ENCODE data around the gene SLC1A1. TPM values are rescaled to one million over a fixed set of nuclear protein-coding genes. Genes with fewer than 3 reads are reported as not detected.

The SLC1A1 gene
- total and polyA plus RNA-seq, 4 donors = 5.1 to 13.8 (median 5.4) TPM

GRCh38 chr9:4615251-4615650, 125.0 kb downstream of the SLC1A1 start:
- DNase-seq = no peak
- 71 to 81% methylated on average over 4 of the region's 4 CpGs for WGBS, 2 donors
- H3K4me1 ChIP-seq (ENCODE audit: control insufficient read depth in 5 of 5, insufficient read depth in 5 of 5, low read length in 5 of 5) = no peaks in the 10 kb centered on the region
- no peak overlapping the region for H3K9ac ChIP-seq (ENCODE audit: insufficient read depth in 1 of 2, low read length in 2 of 2)
- H3K9me3 ChIP-seq (ENCODE audit: control insufficient read depth in 4 of 4, insufficient read depth in 3 of 4, low read length in 3 of 4) = no peaks in the 10 kb centered on the region
- no peak overlapping the region for H3K4me3 ChIP-seq
- H3K36me3 ChIP-seq (ENCODE audit: control insufficient read depth in 4 of 4, insufficient read depth in 4 of 4, low read length in 4 of 4) = peaks cover 0 to 2% (median 0%) of the 10 kb centered on the region in 4 donors
- H3K27ac ChIP-seq (ENCODE audit: low read depth in 1 of 2, low read length in 1 of 2) = no peak overlapping the region
- no peaks in the 10 kb centered on the region for H3K27me3 ChIP-seq (ENCODE audit: control insufficient read depth in 3 of 3, insufficient read depth in 3 of 3, low read length in 2 of 3)
- TF ChIP-seq CTCF (IDR thresholded peaks at IDR 0.05; ENCODE audit: control extremely low read depth, extremely low read depth) = no peak
- ATAC-seq (ENCODE audit: insufficient read depth, low FRiP score) = no peak

DNA sequence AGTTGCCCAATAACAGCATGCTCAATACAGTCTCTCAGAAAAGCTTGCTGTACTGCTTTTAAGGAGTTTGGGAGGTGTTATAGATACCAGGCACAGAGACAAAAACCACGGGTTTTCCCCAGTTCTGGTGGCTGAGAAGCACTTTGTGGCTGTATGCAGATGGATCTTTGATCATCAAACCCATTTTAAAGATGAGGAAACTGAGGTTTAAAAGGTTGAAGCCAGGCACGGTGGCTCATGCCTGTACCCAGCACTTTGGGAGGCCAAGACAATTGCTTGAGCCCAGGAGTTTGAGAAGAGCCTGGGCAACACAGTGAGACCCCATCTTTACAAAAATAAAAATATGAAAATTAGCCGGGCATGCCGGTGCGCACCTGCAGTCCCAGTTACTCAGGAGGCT, 125.5 kb downstream of the SLC1A1 start:
- Histone ChIP-seq H3K4me1 (ENCODE audit: control insufficient read depth in 5 of 5, insufficient read depth in 5 of 5, low read length in 5 of 5) (no peaks in the 10 kb centered on the region), H3K4me3 (no peak overlapping the region), H3K9ac (ENCODE audit: insufficient read depth in 1 of 2, low read length in 2 of 2) (no peak overlapping the region), H3K27me3 (ENCODE audit: control insufficient read depth in 3 of 3, insufficient read depth in 3 of 3, low read length in 2 of 3) (no peaks in the 10 kb centered on the region), H3K36me3 (ENCODE audit: control insufficient read depth in 4 of 4, insufficient read depth in 4 of 4, low read length in 4 of 4) (peaks cover 0 to 2% (median 0%) of the 10 kb centered on the region in 4 donors), H3K27ac (ENCODE audit: low read depth in 1 of 2, low read length in 1 of 2) (no peak overlapping the region), H3K9me3 (ENCODE audit: control insufficient read depth in 4 of 4, insufficient read depth in 3 of 4, low read length in 3 of 4) (no peaks in the 10 kb centered on the region)
- WGBS, 2 donors = 82 to 98% methylated on average over 5 of the region's 5 CpGs
- no peak for TF ChIP-seq CTCF (IDR thresholded peaks at IDR 0.05; ENCODE audit: control extremely low read depth, extremely low read depth)
- DNase-seq = no peak
- no peak for ATAC-seq (ENCODE audit: insufficient read depth, low FRiP score)

- no peak overlapping the region for H3K4me3 ChIP-seq
- no peaks in the 10 kb centered on the region for H3K4me1 ChIP-seq (ENCODE audit: control insufficient read depth in 5 of 5, insufficient read depth in 5 of 5, low read length in 5 of 5)
- peaks cover 0 to 2% (median 0%) of the 10 kb centered on the region in 4 donors for H3K36me3 ChIP-seq (ENCODE audit: control insufficient read depth in 4 of 4, insufficient read depth in 4 of 4, low read length in 4 of 4)
- no peak for DNase-seq
- ATAC-seq (ENCODE audit: insufficient read depth, low FRiP score) = no peak
- H3K9me3 ChIP-seq (ENCODE audit: control insufficient read depth in 4 of 4, insufficient read depth in 3 of 4, low read length in 3 of 4) = no peaks in the 10 kb centered on the region
- H3K27me3 ChIP-seq (ENCODE audit: control insufficient read depth in 3 of 3, insufficient read depth in 3 of 3, low read length in 2 of 3) = no peaks in the 10 kb centered on the region
- H3K9ac ChIP-seq (ENCODE audit: insufficient read depth in 1 of 2, low read length in 2 of 2) = no peak overlapping the region
- 52 to 60% methylated on average over 3 of the region's 3 CpGs for WGBS, 2 donors
- H3K27ac ChIP-seq (ENCODE audit: low read depth in 1 of 2, low read length in 1 of 2) = no peak overlapping the region
- TF ChIP-seq CTCF (IDR thresholded peaks at IDR 0.05; ENCODE audit: control extremely low read depth, extremely low read depth) = no peak
Observed at GRCh38 chr9:4617752-4618151, 127.5 kb downstream of the SLC1A1 start.

GRCh38 chr9:4618700-4619099, 128.4 kb downstream of the SLC1A1 start:
- no peak for ATAC-seq (ENCODE audit: insufficient read depth, low FRiP score)
- WGBS, 2 donors = 64 to 81% methylated on average over 2 of the region's 2 CpGs
- H3K27ac ChIP-seq (ENCODE audit: low read depth in 1 of 2, low read length in 1 of 2) = no peak overlapping the region
- H3K4me1 ChIP-seq (ENCODE audit: control insufficient read depth in 5 of 5, insufficient read depth in 5 of 5, low read length in 5 of 5) = no peaks in the 10 kb centered on the region
- peaks cover 0 to 2% (median 0%) of the 10 kb centered on the region in 4 donors for H3K36me3 ChIP-seq (ENCODE audit: control insufficient read depth in 4 of 4, insufficient read depth in 4 of 4, low read length in 4 of 4)
- TF ChIP-seq CTCF (IDR thresholded peaks at IDR 0.05; ENCODE audit: control extremely low read depth, extremely low read depth) = no peak
- H3K27me3 ChIP-seq (ENCODE audit: control insufficient read depth in 3 of 3, insufficient read depth in 3 of 3, low read length in 2 of 3) = no peaks in the 10 kb centered on the region
- no peaks in the 10 kb centered on the region for H3K9me3 ChIP-seq (ENCODE audit: control insufficient read depth in 4 of 4, insufficient read depth in 3 of 4, low read length in 3 of 4)
- no peak overlapping the region for H3K9ac ChIP-seq (ENCODE audit: insufficient read depth in 1 of 2, low read length in 2 of 2)
- DNase-seq = no peak
- H3K4me3 ChIP-seq = no peak overlapping the region
